Neutrophil (primary cell): ENCODE data around the gene GPR146.

Experiments used
- H3K27ac ChIP-seq: fragments of 200-600 bp; sonication (generic); 2 replicates; pipeline ENCODE4 v1.5.1; 2016; ENCODE audit warnings: mild to moderate bottlenecking, moderate library complexity
- H3K27me3 ChIP-seq: fragments of 200-600 bp; sonication (generic); 2 replicates; pipeline ENCODE4 v1.6.0; 2016; ENCODE audit warnings: mild to moderate bottlenecking
- H3K36me3 ChIP-seq: fragments of 200-600 bp; sonication (generic); 2 replicates; pipeline ENCODE4 v1.5.1; 2017
- H3K4me1 ChIP-seq, 2 experiments: fragments of 200-600 bp in 1 of 2; sonication (generic) in 1 of 2; 1 replicate in 1 of 2; 2 replicates in 1 of 2; pipeline versions ENCODE4 v1.5.1 to v1.6.1; 2013 to 2016; ENCODE audit warnings: low read depth in 1 of 2, low read length in 1 of 2, mild to moderate bottlenecking in 1 of 2, moderate library complexity in 1 of 2; ENCODE audit not compliant: control insufficient read depth in 1 of 2, insufficient read depth in 1 of 2
- H3K4me3 ChIP-seq, 2 experiments: fragments of 200-600 bp in 1 of 2; sonication (generic) in 1 of 2; 1 replicate in 1 of 2; 2 replicates in 1 of 2; pipeline ENCODE4 v1.5.1; 2013 to 2016; ENCODE audit warnings: low read depth in 1 of 2, low read length in 1 of 2, mild to moderate bottlenecking in 1 of 2, moderate library complexity in 1 of 2
- H3K9me3 ChIP-seq: fragments of 200-600 bp; sonication (generic); 2 replicates; pipeline ENCODE4 v1.5.1; 2016
- CTCF ChIP-seq: fragments of 200-600 bp; sonication (generic); IDR thresholded peaks from 2 replicates; pipeline ENCODE4 v1.5.1; 2016; ENCODE audit warnings: antibody characterized with exemption

The GPR146 gene

GRCh38 chr7:1019255-1019785 lies 25.0 kb upstream of the GPR146 start:
- H3K27ac ChIP-seq = no peak overlapping the region
- peaks cover under 1% of the 10 kb centered on the region for H3K27me3 ChIP-seq
- TF ChIP-seq CTCF = no peak
- no peak overlapping the region for H3K4me3 ChIP-seq
- peaks cover 2 to 3% of the 10 kb centered on the region in 2 experiments for H3K4me1 ChIP-seq
- H3K9me3 ChIP-seq = peaks cover 12% of the 10 kb centered on the region
- H3K36me3 ChIP-seq = no peaks in the 10 kb centered on the region

- no peak for TF ChIP-seq CTCF
- peaks cover 12% of the 10 kb centered on the region for H3K9me3 ChIP-seq
- H3K4me3 ChIP-seq = no peak overlapping the region
- no peaks in the 10 kb centered on the region for H3K36me3 ChIP-seq
- H3K27ac ChIP-seq = no peak overlapping the region
- H3K4me1 ChIP-seq = peaks cover 7 to 8% of the 10 kb centered on the region in 2 experiments
- H3K27me3 ChIP-seq = peaks cover 7% of the 10 kb centered on the region
These were observed 24.3 kb upstream of the GPR146 start for GRCh38 chr7:1019789-1020610.

- peaks cover 12% of the 10 kb centered on the region for H3K9me3 ChIP-seq
- no peaks in the 10 kb centered on the region for H3K36me3 ChIP-seq
- H3K4me3 ChIP-seq = no peak overlapping the region
- no peak overlapping the region for H3K27ac ChIP-seq
- peaks cover 12% of the 10 kb centered on the region for H3K27me3 ChIP-seq
- H3K4me1 ChIP-seq = peaks cover 7 to 8% of the 10 kb centered on the region in 2 experiments
- TF ChIP-seq CTCF = no peak
These were observed 23.5 kb upstream of the GPR146 start for GRCh38 chr7:1020849-1021251.

GRCh38 chr7:1021366-1021765 lies 23.0 kb upstream of the GPR146 start:
- no peak overlapping the region for H3K27ac ChIP-seq
- TF ChIP-seq CTCF = no peak
- no peak overlapping the region for H3K4me3 ChIP-seq
- H3K4me1 ChIP-seq = peaks cover 7 to 8% of the 10 kb centered on the region in 2 experiments
- H3K9me3 ChIP-seq = peaks cover 12% of the 10 kb centered on the region
- H3K27me3 ChIP-seq = peaks cover 17% of the 10 kb centered on the region
- no peaks in the 10 kb centered on the region for H3K36me3 ChIP-seq

GRCh38 chr7:1021931-1022330 lies 22.4 kb upstream of the GPR146 start:
- H3K4me3 ChIP-seq = no peak overlapping the region
- TF ChIP-seq CTCF = no peak
- H3K4me1 ChIP-seq = peaks cover 7 to 8% of the 10 kb centered on the region in 2 experiments
- no peaks in the 10 kb centered on the region for H3K36me3 ChIP-seq
- H3K27ac ChIP-seq = no peak overlapping the region
- peaks cover 23% of the 10 kb centered on the region for H3K27me3 ChIP-seq
- peaks cover 12% of the 10 kb centered on the region for H3K9me3 ChIP-seq
